Kidney (tissue), 14 donors: ENCODE measurements around the gene LPAR3. TPM values are rescaled to one million over a fixed set of nuclear protein-coding genes. Genes with fewer than 3 reads are reported as not detected.

Source experiments
- DNase-seq, 5 donors: peaks; one replicate each; pipeline ENCODE4 v3.0.0-alpha.2; 2013 to 2020
- FAIRE-seq: peaks from 2 replicates; lab custom pipeline; 2012; peaks lifted over from hg19 to GRCh38; lab: Jason Lieb, UNC
- H3K27ac ChIP-seq, 2 donors: one replicate each; pipeline ENCODE4 v1.7.0; 2013; ENCODE audit warnings: low read depth in 2 of 2, low read length in 2 of 2, inconsistent platforms in 1 of 2
- H3K27me3 ChIP-seq: one replicate; pipeline ENCODE4 v1.7.1; 2013; ENCODE audit warnings: low read length, inconsistent platforms; ENCODE audit not compliant: control insufficient read depth, insufficient read depth
- H3K36me3 ChIP-seq, 3 donors: one replicate each; pipeline versions ENCODE4 v1.7.0 to v1.7.1; 2013; ENCODE audit warnings: low read length in 3 of 3, control low read depth in 1 of 3, inconsistent platforms in 1 of 3; ENCODE audit not compliant: insufficient read depth in 3 of 3, control insufficient read depth in 2 of 3
- H3K4me1 ChIP-seq, 3 donors: one replicate each; pipeline versions ENCODE4 v1.7.0 to v1.7.1; 2013; ENCODE audit warnings: low read length in 3 of 3, inconsistent platforms in 1 of 3, low read depth in 1 of 3; ENCODE audit not compliant: control insufficient read depth in 2 of 3, insufficient read depth in 2 of 3
- H3K4me3 ChIP-seq, 3 donors: one replicate each; pipeline versions ENCODE4 v1.7.0 to v1.8.1; 2013; ENCODE audit warnings: low read length in 3 of 3, control low read depth in 1 of 3, inconsistent platforms in 1 of 3
- H3K9ac ChIP-seq, 3 donors: one replicate each; pipeline versions ENCODE4 v1.7.0 to v1.7.1; 2013; ENCODE audit warnings: low read length in 3 of 3, control low read depth in 1 of 3, inconsistent platforms in 1 of 3
- H3K9me3 ChIP-seq, 3 donors: one replicate each; pipeline versions ENCODE4 v1.7.0 to v1.7.1; 2013; ENCODE audit warnings: low read length in 3 of 3, control low read depth in 1 of 3, inconsistent platforms in 1 of 3; ENCODE audit not compliant: control insufficient read depth in 2 of 3, insufficient read depth in 1 of 3
- CTCF ChIP-seq: IDR thresholded peaks from 3 replicates; pipeline ENCODE4 v1.5.1; 2012; ENCODE audit warnings: mild to moderate bottlenecking, moderate library complexity, borderline replicate concordance; ENCODE audit not compliant: insufficient read depth; ENCODE audit errors: extremely low read depth
- intact Hi-C: fragments of 100-400 bp; cut with DNase I; formaldehyde crosslinking; loops from one replicate; pipeline ENCODE4 v1.11.1; 2022
- polyA plus RNA-seq: library from polyadenylated mRNA; stranded (reverse); fragments of 350-450 nt; fragmentation: Illumina TruSeq; extraction: RNeasy Lipid Tissue Mini Kit (QIAGEN cat#74804); gene quantifications from one replicate; pipeline ENCODE4 v1.2.3, GENCODE V29; 2014; ENCODE audit warnings: low read depth, low replicate concordance; ENCODE audit not compliant: insufficient read depth
- total RNA-seq: library from RNA; stranded (reverse); fragmentation: NEBNext Ultra II Directional; extraction: Animal tissue kit (Norgen Biotek cat#: 25700); gene quantifications from one replicate; pipeline ENCODE4 v1.2.1, GENCODE V29; 2021
- donor health status: control.
- donor health status: control.
- donor health status: control.
- donor health status: control.
- donor health status: control.
- donor health status: DM: yes; HTN: yes; CAD: no.
- donor health status: Normal renal cell carcinoma (clear cell type).

Gene LPAR3
- total and polyA plus RNA-seq, 2 donors from 2014 or later, result 0.22 TPM; not detected in 1

GRCh38 chr1:84853741-84854721 lies 39.0 kb downstream of the LPAR3 start:
- Histone ChIP-seq H3K9me3 (no peaks in the 10 kb centered on the region), H3K4me1 (no peaks in the 10 kb centered on the region), H3K27me3 (no peaks in the 10 kb centered on the region), H3K4me3 (no peak overlapping the region), H3K27ac (no peak overlapping the region), H3K9ac (no peak overlapping the region), H3K36me3 (no peaks in the 10 kb centered on the region)
- intact Hi-C loops, result no loop called here
- no peak for FAIRE-seq
- no peak for TF ChIP-seq CTCF
- no peak for DNase-seq

DNA sequence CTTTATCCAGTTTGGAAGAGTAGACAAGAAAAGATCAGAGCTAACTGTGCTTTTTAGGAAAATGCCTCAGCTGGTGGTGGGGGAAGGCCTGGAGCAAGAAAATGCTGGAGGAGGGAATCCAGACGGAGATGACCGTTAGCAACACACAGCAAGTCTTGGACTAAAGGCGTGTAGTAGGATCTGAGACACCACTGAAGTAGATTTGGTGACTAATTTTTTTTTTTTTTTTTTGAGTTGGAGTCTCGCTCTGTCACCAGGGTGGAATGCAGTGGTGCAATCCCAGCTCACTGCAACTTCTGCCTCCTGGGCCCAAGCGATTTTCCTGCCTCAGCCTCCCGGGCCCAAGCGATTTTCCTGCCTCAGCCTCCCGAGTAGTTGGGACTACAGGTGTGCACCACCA lies 41.2 kb downstream of the LPAR3 start:
- H3K36me3 ChIP-seq, result no peaks in the 10 kb centered on the region
- H3K9me3 ChIP-seq, result no peaks in the 10 kb centered on the region
- intact Hi-C loops, result no loop called here
- TF ChIP-seq CTCF, result no peak
- DNase-seq, result no peak
- no peak overlapping the region for H3K4me3 ChIP-seq
- H3K27ac ChIP-seq, result no peak overlapping the region
- no peaks in the 10 kb centered on the region for H3K27me3 ChIP-seq
- no peak overlapping the region for H3K9ac ChIP-seq
- no peaks in the 10 kb centered on the region for H3K4me1 ChIP-seq
- no peak for FAIRE-seq

GRCh38 chr1:84849357-84849975 lies 43.5 kb downstream of the LPAR3 start:
- no peak overlapping the region for H3K27ac ChIP-seq
- H3K27me3 ChIP-seq, result no peaks in the 10 kb centered on the region
- no peaks in the 10 kb centered on the region for H3K9me3 ChIP-seq
- intact Hi-C loops, result no loop called here
- no peaks in the 10 kb centered on the region for H3K4me1 ChIP-seq
- no peaks in the 10 kb centered on the region for H3K36me3 ChIP-seq
- no peak for FAIRE-seq
- no peak for TF ChIP-seq CTCF
- DNase-seq, result no peak
- no peak overlapping the region for H3K4me3 ChIP-seq
- H3K9ac ChIP-seq, result no peak overlapping the region
